Measurements from ENCODE around the gene TMEM107.
A peak's percentile ranks its signal among the peaks of the same experiment; 100 is the strongest.
"Not testable (repeated sequence)": the region's sequence is repeated elsewhere in the genome, so short reads cannot be mapped to it uniquely, and the experiment has no call there.

TMEM107 gene

GRCh38 chr17:8189041-8189710, 13.0 kb upstream of the TMEM107 start:
- DNase-seq = peak; percentile 30

GRCh38 chr17:8188263-8188839, 12.2 kb upstream of the TMEM107 start:
- DNase-seq = no peak

- peak; percentile 91 for DNase-seq
Observed at GRCh38 chr17:8187517-8188262, 11.5 kb upstream of the TMEM107 start.

GRCh38 chr17:8186787-8187516, 10.8 kb upstream of the TMEM107 start:
- peak; percentile 88 for DNase-seq

GRCh38 chr17:8186446-8186786, 10.2 kb upstream of the TMEM107 start:
- no peak for DNase-seq

GRCh38 chr17:8185582-8186445, 9.6 kb upstream of the TMEM107 start:
- peak; percentile 82 for DNase-seq

- DNase-seq = no peak
Observed at GRCh38 chr17:8176998-8177731, 985 bp upstream of the TMEM107 start.

GRCh38 chr17:8175795-8176196, 384 bp downstream of the TMEM107 start:
- peak; percentile 6 for DNase-seq

- DNase-seq = no peak
Observed at GRCh38 chr17:8173871-8174322, 2.3 kb downstream of the TMEM107 start.

GRCh38 chr17:8173056-8173870, 2.9 kb downstream of the TMEM107 start:
- DNase-seq = peak; percentile 91

GRCh38 chr17:8170186-8170585, 6.0 kb downstream of the TMEM107 start:
- not testable (repeated sequence) for DNase-seq

GRCh38 chr17:8167526-8167925, 8.7 kb downstream of the TMEM107 start:
- DNase-seq = no peak

GRCh38 chr17:8166731-8167130, 9.4 kb downstream of the TMEM107 start:
- no peak for DNase-seq

GRCh38 chr17:8164815-8165131, 11.4 kb downstream of the TMEM107 start:
- no peak for DNase-seq

- DNase-seq = peak; percentile 71
Observed at GRCh38 chr17:8163978-8164814, 12.0 kb downstream of the TMEM107 start.

- no peak for DNase-seq
Observed at GRCh38 chr17:8162997-8163977, 12.9 kb downstream of the TMEM107 start.

GRCh38 chr17:8162233-8162996, 13.8 kb downstream of the TMEM107 start, which contains the start of gene VAMP2:
VAMP2 (minus strand) TSS chr17:8162948; CDS start chr17:8162879, 69 bp downstream.
- DNase-seq = peak; percentile 86

Data from central memory CD4-positive, alpha-beta T cell (primary cell).